GM08714 (cell line): ENCODE results near the gene RIPOR3.
"Not testable (repeated sequence)": the region's sequence is repeated elsewhere in the genome, so short reads cannot be mapped to it uniquely, and the experiment has no call there.

Experiments
- H3K4me3 ChIP-seq: fragments of 200-500 bp; sonication (Bioruptor generic); 2 replicates; pipeline ENCODE4 v1.5.1; 2014; ENCODE audit warnings: mild to moderate bottlenecking, low read length, inconsistent platforms
- ZNF274 ChIP-seq: IDR thresholded peaks from 2 replicates; pipeline ENCODE4 v1.6.1; 2012; ENCODE audit warnings: mild to moderate bottlenecking, low read depth, low read length

The RIPOR3 gene

GRCh38 chr20:50652702-50653294 is 38.5 kb downstream of the RIPOR3 start:
- no peak overlapping the region for H3K4me3 ChIP-seq
- TF ChIP-seq ZNF274, result no peak

GRCh38 chr20:50651676-50652075 is 39.7 kb downstream of the RIPOR3 start:
- H3K4me3 ChIP-seq, result no peak overlapping the region
- TF ChIP-seq ZNF274, result no peak

DNA sequence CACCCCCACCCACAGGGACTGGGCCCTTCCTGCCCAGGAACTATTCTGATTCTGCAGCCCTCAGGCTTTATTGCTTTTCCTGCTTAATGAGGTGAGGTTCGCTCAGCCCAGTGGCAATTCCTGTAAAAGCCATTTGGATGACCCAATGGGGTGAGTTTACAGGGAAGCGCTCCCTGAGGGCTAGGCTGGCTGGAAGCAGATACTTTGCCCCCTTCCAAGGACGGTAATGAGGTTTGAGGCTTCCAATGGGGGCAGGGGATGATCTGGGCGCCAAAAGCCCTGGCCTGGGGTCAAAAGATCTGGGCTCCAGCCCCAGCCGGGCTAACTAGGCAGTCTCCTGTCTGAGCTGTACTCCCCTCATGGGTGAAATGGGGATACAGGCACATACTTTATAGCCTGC is 41.8 kb downstream of the RIPOR3 start:
- TF ChIP-seq ZNF274, result no peak
- no peak overlapping the region for H3K4me3 ChIP-seq

DNA sequence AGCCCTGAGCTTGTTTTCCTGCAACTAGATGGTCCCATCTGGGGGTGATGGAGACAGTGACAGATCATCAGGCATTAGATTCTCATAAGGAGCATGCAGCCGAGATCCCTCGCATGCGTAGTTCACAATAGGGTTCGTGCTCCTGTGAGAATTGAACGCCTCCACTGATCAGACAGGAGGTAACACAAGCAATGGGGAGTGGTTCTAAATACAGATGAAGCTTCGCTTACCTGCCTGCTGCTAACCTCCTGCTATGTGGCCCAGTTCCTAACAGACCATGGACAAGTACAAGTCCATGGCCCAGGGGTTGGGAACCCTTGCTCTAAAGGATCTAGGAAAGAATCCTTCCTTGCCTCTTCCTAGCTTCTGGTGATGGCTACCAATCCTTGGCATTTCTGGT is 42.7 kb downstream of the RIPOR3 start:
- TF ChIP-seq ZNF274, result no peak
- H3K4me3 ChIP-seq, result no peak overlapping the region

GRCh38 chr20:50646483-50646996 is 44.8 kb downstream of the RIPOR3 start:
- H3K4me3 ChIP-seq, result no peak overlapping the region
- TF ChIP-seq ZNF274, result no peak

- H3K4me3 ChIP-seq, result no peak overlapping the region
- TF ChIP-seq ZNF274, result no peak
Measured at GRCh38 chr20:50645253-50646068, 45.9 kb downstream of the RIPOR3 start.

DNA sequence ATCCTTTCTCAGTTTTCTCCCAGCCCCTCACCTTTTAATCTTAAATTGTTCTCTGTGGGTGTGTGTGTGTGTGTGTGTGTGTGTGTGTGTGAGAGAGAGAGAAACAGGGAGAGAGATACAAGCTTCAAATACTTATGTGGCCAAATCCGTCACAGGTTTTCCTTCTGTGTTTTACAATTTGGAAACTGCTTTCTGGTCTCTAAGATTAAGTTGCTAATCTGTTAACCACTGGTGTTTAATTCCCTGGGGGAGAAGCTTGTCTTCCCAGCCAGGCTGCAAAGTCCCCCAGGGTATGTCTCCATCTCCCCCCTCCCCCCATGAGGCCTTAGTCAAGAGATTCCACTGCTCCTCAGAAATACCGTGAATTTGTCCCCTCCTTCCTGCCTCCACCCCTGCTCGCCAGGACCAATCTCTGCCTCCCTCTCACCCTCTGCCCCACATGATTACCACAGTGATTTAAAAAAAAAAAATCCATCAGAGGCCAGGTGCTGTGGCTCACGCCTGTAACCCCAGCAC is 49.0 kb downstream of the RIPOR3 start:
- TF ChIP-seq ZNF274, result no peak
- H3K4me3 ChIP-seq, result no peak overlapping the region

DNA sequence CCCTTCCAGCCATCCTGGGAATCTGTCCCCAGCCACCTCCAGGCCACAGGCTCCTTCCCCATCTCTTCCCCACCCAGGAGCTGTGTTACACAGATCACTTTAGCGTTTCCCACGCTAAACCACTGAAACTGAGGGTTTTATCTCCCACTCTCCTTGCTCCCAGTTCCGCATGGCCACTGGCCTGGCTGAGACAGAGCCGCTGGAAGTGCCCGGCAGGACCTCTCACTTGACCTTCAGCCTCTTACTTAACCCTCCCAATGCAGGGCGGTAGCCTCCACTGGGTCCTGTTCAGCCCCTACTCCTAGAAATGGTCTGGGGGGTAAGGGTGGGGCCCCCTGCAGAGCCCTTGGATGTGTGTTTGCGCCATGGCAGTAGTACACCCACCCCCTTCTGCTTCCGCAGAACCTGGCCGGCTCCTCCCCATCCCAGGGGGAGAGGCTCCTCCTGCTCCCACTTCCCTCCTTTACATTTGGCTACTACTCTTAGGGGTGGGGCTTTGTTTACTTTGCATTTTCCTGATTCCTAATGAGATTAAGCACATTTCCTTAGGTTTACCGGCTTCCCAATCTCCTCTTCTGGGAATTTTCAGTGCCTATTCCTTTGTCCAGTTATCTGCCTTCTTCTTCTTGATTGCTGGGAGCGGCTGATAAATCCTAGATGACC is 49.6 kb downstream of the RIPOR3 start:
- H3K4me3 ChIP-seq, result not testable (repeated sequence)

DNA sequence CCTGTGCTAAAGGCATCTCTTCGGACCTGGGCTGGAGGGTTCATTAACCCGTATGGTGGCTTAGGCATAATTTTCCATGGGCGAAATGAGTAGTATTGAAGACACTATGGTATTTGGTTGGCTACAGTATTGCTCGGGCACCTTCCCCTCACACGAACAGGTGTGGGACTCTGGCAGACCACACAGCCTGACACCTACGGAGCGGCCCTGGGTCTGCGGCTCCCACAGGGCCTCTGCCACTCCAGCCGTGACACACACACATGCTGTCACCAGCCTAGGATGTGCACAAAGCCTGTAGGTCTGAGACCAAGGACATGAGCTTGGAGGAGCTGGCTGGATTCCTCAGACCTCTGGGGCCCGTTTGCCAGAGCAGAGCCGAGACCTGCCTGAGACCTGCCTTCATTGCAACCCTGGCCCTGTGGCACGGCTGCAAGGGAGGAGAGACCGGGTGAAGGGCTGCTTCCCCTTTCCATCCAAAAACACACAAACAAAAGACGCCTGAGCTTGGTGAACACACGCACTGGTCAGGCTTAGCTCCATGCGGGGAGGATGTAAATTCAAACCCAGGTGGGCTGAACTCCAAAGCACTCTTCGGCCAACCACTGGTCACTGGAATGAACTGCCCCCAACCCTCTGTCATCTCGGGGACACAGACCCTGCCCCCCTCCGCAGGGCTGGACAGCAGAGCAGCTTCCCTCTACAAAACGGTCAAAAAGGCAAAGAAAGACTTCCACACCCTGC is 51.2 kb downstream of the RIPOR3 start:
- H3K4me3 ChIP-seq, result not testable (repeated sequence)

GRCh38 chr20:50638015-50638847 is 53.1 kb downstream of the RIPOR3 start:
- H3K4me3 ChIP-seq, result not testable (repeated sequence)

DNA sequence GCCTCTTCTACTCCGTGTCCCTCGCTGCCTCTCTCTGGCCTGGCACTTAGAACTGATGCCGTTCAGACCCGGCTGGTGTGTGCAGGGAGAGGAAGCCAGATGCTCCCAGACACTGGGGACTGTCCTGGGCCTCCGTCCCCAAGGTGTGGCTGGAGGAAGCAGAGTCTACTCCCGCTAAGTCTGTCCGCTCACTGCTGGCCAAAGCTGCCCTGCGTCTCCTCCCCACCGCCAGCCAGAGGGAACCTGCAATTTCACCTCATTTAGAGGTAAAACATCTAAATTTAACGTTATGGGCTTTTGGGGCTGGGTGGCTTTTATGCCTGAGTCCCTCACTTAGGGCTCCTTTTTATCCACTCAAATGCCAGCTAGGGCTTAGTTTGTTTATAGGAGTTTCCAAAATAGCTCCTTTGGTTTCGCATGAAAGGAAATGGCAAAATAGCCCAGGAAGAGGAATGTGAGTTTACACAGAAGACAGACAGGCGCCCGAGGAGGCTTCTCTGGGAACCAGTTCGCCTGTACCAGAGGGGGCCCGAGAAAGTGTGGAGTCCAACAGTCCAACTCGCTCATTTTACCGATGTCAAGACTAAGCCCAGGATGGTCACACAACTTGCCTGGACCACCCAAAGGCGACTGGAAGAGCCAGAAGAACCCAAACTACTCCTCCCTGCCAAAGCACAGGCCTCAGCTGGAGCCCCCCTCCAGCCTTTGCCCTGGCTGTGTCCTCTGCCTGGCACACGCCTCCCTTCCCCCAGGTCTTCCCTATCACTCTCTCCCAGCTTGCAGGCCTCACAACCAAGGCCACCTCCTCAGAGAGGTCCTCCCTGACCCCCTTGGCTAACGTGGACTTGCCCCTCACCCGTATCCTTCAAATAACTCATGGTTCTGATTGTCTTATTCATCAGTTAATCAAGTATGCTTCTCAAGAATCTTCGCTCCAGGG is 54.5 kb downstream of the RIPOR3 start:
- no peak overlapping the region for H3K4me3 ChIP-seq
- TF ChIP-seq ZNF274, result no peak

DNA sequence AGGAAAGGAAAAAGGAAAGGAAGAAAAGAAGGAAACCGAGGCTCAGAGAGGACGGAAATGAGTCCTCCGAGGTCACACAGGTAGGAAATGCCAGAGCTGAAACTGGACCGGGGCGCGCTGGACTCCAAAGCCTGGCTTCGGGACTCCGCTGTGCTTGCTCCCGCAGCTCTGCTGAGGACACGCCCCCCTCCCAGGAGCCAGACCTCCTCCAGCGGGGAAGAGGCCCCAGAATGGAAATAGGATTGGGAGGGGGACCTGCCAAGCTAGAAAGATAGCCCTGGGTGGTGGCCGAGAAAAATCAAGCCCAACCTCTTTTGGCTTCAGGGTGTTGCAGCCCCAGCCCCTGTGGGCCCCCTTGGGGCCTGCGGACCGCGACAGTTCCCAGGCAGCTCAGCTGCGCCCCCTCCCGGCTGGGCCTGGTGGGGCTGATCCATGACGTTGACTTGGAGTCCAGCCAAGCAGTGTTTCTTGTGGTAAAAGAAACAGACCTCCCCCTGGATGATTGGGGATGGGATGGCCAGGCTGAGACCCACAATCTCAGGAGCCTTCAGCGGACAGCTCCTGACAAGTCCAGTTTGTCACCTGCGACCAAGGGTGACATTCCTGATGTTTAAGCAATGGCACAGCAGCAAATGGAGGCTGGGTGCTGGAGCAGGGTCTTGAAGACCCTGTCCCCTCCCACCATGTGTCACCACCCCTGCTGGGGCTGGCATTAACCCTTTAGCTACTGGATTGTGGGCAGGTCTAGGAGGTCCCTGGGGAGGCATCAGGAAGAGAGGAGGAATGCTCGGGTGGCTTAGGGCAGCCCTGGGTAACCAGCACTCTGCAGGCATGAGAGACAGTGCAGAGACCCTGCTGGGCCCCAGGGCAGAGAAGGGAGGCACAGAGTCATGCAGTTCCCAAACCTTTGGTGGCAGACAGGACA is 55.4 kb downstream of the RIPOR3 start:
- no peak overlapping the region for H3K4me3 ChIP-seq
- TF ChIP-seq ZNF274, result no peak
